CD14-positive monocyte (primary cell): ENCODE results near the gene ASCL2. TPM values are rescaled to one million over a fixed set of nuclear protein-coding genes. Genes with fewer than 3 reads are reported as not detected.
"Not testable (repeated sequence)": the region's sequence is repeated elsewhere in the genome, so short reads cannot be mapped to it uniquely, and the experiment has no call there.

Experiments
- DNase-seq, 3 donors: peaks; one replicate each; pipeline ENCODE4 v3.0.0-alpha.2; 2011 to 2022
- H2AFZ ChIP-seq: 2 replicates; pipeline ENCODE4 v1.6.0; 2012; ENCODE audit warnings: mild to moderate bottlenecking, low read depth, low read length, inconsistent platforms; ENCODE audit not compliant: insufficient read depth, poor library complexity, severe bottlenecking
- H3K27ac ChIP-seq, 2 donors: 1 replicate in 1 of 2; 2 replicates in 1 of 2; pipeline ENCODE4 v1.5.1; 2012 to 2013; ENCODE audit warnings: low read length in 2 of 2, control low read depth in 1 of 2, inconsistent platforms in 1 of 2, low read depth in 1 of 2, mild to moderate bottlenecking in 1 of 2
- H3K27me3 ChIP-seq, 2 donors: one replicate each; pipeline versions ENCODE4 v1.6.0 to v1.6.1; 2011 to 2013; ENCODE audit warnings: low read length in 2 of 2; ENCODE audit not compliant: control insufficient read depth in 2 of 2, insufficient read depth in 2 of 2
- H3K36me3 ChIP-seq, 2 donors: replicated peaks in 1 of 2; 1 replicate in 1 of 2; 2 replicates in 1 of 2; pipeline versions ENCODE4 v1.5.1 to v1.6.1; 2012 to 2013; ENCODE audit warnings: low read length in 2 of 2, control low read depth in 1 of 2, inconsistent platforms in 1 of 2, mild to moderate bottlenecking in 1 of 2; ENCODE audit not compliant: insufficient read depth in 2 of 2, control insufficient read depth in 1 of 2
- H3K4me1 ChIP-seq, 2 donors: 1 replicate in 1 of 2; 2 replicates in 1 of 2; pipeline versions ENCODE4 v1.5.1 to v1.6.1; 2012 to 2013; ENCODE audit warnings: low read length in 2 of 2, control low read depth in 1 of 2, inconsistent platforms in 1 of 2, mild to moderate bottlenecking in 1 of 2, moderate library complexity in 1 of 2; ENCODE audit not compliant: insufficient read depth in 2 of 2, control insufficient read depth in 1 of 2
- H3K4me2 ChIP-seq: replicated peaks from 2 replicates; pipeline ENCODE3; 2012; ENCODE audit warnings: low read length, moderate library complexity, mild to moderate bottlenecking; ENCODE audit not compliant: poor library complexity, severe bottlenecking; ENCODE audit errors: extremely low read depth
- H3K4me3 ChIP-seq, 3 experiments: fragments of 200-600 bp in 1 of 3; sonication (generic) in 1 of 3; replicated peaks in 1 of 3; 1 replicate in 2 of 3; 2 replicates in 1 of 3; pipeline ENCODE4 v1.5.1; 2011 to 2013; ENCODE audit warnings: low read length in 3 of 3, mild to moderate bottlenecking in 3 of 3, control low read depth in 2 of 3, low read depth in 2 of 3, inconsistent platforms in 1 of 3, moderate library complexity in 1 of 3
- H3K79me2 ChIP-seq: 2 replicates; pipeline ENCODE4 v1.6.0; 2012; ENCODE audit warnings: mild to moderate bottlenecking, control low read depth, inconsistent platforms, low read length, moderate library complexity; ENCODE audit not compliant: insufficient read depth
- H3K9ac ChIP-seq: 2 replicates; pipeline ENCODE4 v1.6.0; 2017; ENCODE audit warnings: low read length, mild to moderate bottlenecking; ENCODE audit not compliant: insufficient read depth, poor library complexity, severe bottlenecking
- H3K9me3 ChIP-seq, 2 donors: replicated peaks in 1 of 2; 1 replicate in 1 of 2; 2 replicates in 1 of 2; pipeline versions ENCODE4 v1.5.1 to v1.6.1; 2012 to 2013; ENCODE audit warnings: low read length in 2 of 2, control low read depth in 1 of 2; ENCODE audit not compliant: control insufficient read depth in 1 of 2, insufficient read depth in 1 of 2
- H4K20me1 ChIP-seq: 2 replicates; pipeline ENCODE4 v1.6.0; 2012; ENCODE audit warnings: mild to moderate bottlenecking, low read length, control low read depth, moderate library complexity; ENCODE audit not compliant: insufficient read depth
- H3K27ac Mint-ChIP-seq, 7 donors: one replicate each; pipeline ENCODE4 v1.8.0; 2020; ENCODE audit warnings: mild to moderate bottlenecking in 7 of 7, mixed read lengths in 7 of 7, moderate library complexity in 6 of 7, inconsistent platforms in 2 of 7
- H3K27me3 Mint-ChIP-seq, 3 donors: one replicate each; pipeline ENCODE4 v1.8.0; 2021 to 2022; ENCODE audit warnings: low read depth in 3 of 3, mild to moderate bottlenecking in 3 of 3, mixed read lengths in 3 of 3, moderate library complexity in 3 of 3, inconsistent platforms in 1 of 3
- H3K36me3 Mint-ChIP-seq, 2 donors: one replicate each; pipeline ENCODE4 v1.8.0; 2020; ENCODE audit warnings: mixed read lengths in 2 of 2, inconsistent platforms in 1 of 2, mild to moderate bottlenecking in 1 of 2
- H3K4me1 Mint-ChIP-seq: one replicate; pipeline ENCODE4 v1.8.0; 2020; ENCODE audit warnings: mild to moderate bottlenecking, mixed read lengths
- H3K4me3 Mint-ChIP-seq, 2 donors: one replicate each; pipeline ENCODE4 v1.8.0; 2020; ENCODE audit warnings: mild to moderate bottlenecking in 2 of 2, mixed read lengths in 2 of 2, moderate library complexity in 1 of 2
- H3K9me3 Mint-ChIP-seq, 7 donors: one replicate each; pipeline ENCODE4 v1.8.0; 2020 to 2022; ENCODE audit warnings: mixed read lengths in 7 of 7, mild to moderate bottlenecking in 6 of 7, moderate library complexity in 6 of 7, inconsistent platforms in 2 of 7
- WGBS: methylation state at CpG from one replicate; pipeline ENCODE4 v1.1.5; 2013; ENCODE audit warnings: missing lambda C conversion rate; ENCODE audit not compliant: insufficient coverage; 5-methylcytosine and 5-hydroxymethylcytosine counted together
- intact Hi-C, 2 donors: fragments of 100-400 bp; cut with micrococcal nuclease; formaldehyde crosslinking; loops; one replicate each; pipeline versions ENCODE4 v1.15.0 to v1.15.1; 2023
- polyA plus RNA-seq, 3 donors: library from polyadenylated mRNA; depleted of rRNA in 1 of 3; unstranded in 2 of 3; stranded (reverse) in 1 of 3; fragments of 300-500 nt in 2 of 3; fragments of >200 nt in 1 of 3; fragmentation: Illumina TruSeq in 2 of 3; gene quantifications; 1 replicate in 2 of 3; 2 replicates in 1 of 3; pipeline ENCODE4 v1.2.3, GENCODE V29; 2012 to 2021
- TF ChIP-seq, protein P1 (sequence below): fragments of 200-600 bp; IDR thresholded peaks from one replicate; pipeline ENCODE4 v1.8.0; 2022; ENCODE audit warnings: antibody characterized with exemption, mild to moderate bottlenecking

The ASCL2 gene
- polyA plus RNA-seq, 3 donors, result 5.7 to 11.4 (median 8.3) TPM

DNA sequence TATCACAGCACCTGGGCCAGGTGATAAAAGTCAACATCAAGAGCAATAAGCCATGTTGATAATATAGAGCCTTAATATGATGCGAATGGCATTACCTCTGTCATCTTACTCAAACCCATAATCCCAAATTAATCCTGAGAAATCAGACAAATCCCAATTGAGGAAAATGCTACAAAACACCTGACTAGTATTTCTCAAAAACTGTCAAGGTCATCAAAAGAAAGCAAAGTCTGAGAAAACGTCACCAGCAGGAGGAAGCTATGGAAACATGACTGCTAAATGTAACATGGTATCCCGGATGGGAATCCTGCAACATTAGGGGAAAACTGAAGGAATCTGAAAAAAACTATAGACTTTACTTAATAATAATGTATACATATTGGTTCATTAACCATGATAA, 29.6 kb downstream of the ASCL2 start:
- no peak overlapping the region for H3K4me2 ChIP-seq
- H3K9me3 ChIP-seq, result peaks cover 0 to 17% of the 10 kb centered on the region in 2 donors
- Mint-ChIP-seq H3K9me3 (peaks cover 7 to 24% (median 11%) of the 10 kb centered on the region in 7 donors), H3K27me3 (peaks cover 1 to 27% (median 17%) of the 10 kb centered on the region in 3 donors), H3K4me1 (no peaks in the 10 kb centered on the region), H3K36me3 (no peaks in the 10 kb centered on the region), H3K27ac (no peak overlapping the region), H3K4me3 (no peak overlapping the region)
- no peaks in the 10 kb centered on the region for H3K79me2 ChIP-seq
- no peak overlapping the region for H2AFZ ChIP-seq
- no peaks in the 10 kb centered on the region for H3K36me3 ChIP-seq
- no peak overlapping the region for H3K27ac ChIP-seq
- TF ChIP-seq, protein P1, sequence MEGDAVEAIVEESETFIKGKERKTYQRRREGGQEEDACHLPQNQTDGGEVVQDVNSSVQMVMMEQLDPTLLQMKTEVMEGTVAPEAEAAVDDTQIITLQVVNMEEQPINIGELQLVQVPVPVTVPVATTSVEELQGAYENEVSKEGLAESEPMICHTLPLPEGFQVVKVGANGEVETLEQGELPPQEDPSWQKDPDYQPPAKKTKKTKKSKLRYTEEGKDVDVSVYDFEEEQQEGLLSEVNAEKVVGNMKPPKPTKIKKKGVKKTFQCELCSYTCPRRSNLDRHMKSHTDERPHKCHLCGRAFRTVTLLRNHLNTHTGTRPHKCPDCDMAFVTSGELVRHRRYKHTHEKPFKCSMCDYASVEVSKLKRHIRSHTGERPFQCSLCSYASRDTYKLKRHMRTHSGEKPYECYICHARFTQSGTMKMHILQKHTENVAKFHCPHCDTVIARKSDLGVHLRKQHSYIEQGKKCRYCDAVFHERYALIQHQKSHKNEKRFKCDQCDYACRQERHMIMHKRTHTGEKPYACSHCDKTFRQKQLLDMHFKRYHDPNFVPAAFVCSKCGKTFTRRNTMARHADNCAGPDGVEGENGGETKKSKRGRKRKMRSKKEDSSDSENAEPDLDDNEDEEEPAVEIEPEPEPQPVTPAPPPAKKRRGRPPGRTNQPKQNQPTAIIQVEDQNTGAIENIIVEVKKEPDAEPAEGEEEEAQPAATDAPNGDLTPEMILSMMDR, result no peak
- H3K4me3 ChIP-seq, result no peak overlapping the region
- WGBS, result no CpG with 5 or more reads among the region's 3 CpGs
- H4K20me1 ChIP-seq, result no peaks in the 10 kb centered on the region
- H3K9ac ChIP-seq, result no peak overlapping the region
- peaks cover 2 to 16% of the 10 kb centered on the region in 2 donors for H3K27me3 ChIP-seq
- intact Hi-C loops, result no loop called here
- H3K4me1 ChIP-seq, result no peaks in the 10 kb centered on the region
- DNase-seq, result no peak

DNA sequence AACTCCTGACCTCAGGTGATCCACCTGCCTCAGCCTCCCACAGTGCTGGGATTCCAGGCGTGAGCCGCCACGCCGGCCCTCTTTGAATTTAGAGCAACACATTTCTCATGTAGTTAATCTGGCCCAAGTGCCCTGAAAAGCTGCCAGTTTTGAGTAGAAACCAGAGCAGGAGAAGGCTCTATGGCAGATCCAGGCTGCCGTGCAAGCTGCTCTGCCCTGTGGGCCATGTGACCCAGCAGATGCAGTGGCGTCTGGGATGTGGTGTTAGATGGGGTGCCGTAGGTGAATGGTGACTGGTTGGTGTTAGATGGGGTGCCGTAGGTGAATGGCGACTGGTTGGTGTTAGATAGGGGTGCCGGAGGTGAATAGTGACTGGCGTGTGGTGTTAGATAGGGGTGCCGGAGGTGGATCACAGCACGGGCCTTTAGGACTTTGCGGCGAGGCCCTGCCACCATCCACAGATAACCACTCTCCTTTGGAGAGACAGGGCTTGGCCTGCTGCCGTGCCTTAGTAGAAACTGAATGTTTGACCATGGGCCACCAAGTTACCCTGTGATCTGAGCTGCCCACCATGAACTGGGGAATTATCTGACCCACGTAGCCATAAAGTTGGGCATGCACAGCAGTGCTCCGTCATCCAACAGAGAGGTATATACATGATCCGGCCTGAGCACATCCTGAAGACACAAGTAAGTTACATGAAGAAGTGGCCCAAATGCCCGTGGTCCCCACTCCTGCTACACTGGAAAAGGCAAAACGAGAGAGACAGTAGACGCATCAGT, 32.7 kb downstream of the ASCL2 start:
- intact Hi-C loops, result no loop called here
- Histone ChIP-seq H3K4me3 (no peak overlapping the region), H3K9me3 (peaks cover 0 to 15% of the 10 kb centered on the region in 2 donors), H2AFZ (no peak overlapping the region), H3K27me3 (peaks cover 0 to 12% of the 10 kb centered on the region in 2 donors), H3K27ac (no peak overlapping the region), H4K20me1 (no peaks in the 10 kb centered on the region), H3K79me2 (no peaks in the 10 kb centered on the region), H3K4me2 (no peak overlapping the region), H3K36me3 (no peaks in the 10 kb centered on the region), H3K4me1 (no peaks in the 10 kb centered on the region), H3K9ac (no peak overlapping the region)
- H3K27me3 Mint-ChIP-seq, result peaks cover 5 to 18% (median 9%) of the 10 kb centered on the region in 3 donors
- no peak for DNase-seq
- no peaks in the 10 kb centered on the region for H3K36me3 Mint-ChIP-seq
- no peak overlapping the region for H3K4me3 Mint-ChIP-seq
- H3K27ac Mint-ChIP-seq, result peak overlapping the region in 1 of 7 donors; percentile 88
- H3K9me3 Mint-ChIP-seq, result peaks cover 3 to 19% (median 7%) of the 10 kb centered on the region in 7 donors
- 97% methylated on average over 10 of the region's 22 CpGs for WGBS
- TF ChIP-seq, protein P1, result no peak
- H3K4me1 Mint-ChIP-seq, result no peaks in the 10 kb centered on the region

DNA sequence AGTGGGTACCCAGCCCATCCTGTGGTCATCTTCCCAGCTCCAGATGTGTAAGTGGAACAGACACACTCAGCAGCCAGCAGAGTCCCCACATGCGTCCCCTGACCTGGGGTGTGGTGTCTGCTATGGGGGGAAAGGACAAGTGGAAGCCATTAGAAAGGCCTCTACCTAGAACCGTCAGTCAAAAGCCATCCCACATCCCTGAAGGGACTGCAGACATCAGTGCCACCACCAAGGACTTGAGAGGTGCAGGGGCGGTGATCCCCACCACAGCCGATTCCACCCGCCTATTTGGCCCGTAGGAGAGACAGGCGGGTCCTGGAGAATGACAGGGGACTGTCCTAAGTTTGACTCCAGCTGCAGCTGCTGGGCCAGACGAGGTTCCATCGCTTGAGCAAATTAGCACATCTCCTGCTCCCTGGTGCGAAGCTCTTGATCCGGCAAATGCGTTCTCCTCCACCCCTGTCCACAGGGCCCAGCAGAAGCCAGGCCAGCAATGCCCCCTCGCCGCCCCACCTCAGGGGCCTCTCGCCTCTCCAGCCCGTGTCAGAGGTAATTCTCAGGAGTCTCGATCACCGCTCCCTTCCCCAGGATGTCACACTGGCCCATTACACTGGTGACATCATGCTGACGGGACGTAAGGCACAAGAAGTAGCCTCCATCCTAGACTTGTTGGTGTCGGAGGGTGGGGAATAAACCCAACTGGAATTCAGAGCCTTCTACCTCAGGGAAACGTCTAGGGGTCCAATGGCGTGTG, 33.8 kb downstream of the ASCL2 start:
- H3K4me3 ChIP-seq, H4K20me1 ChIP-seq, H3K4me2 ChIP-seq, H3K9ac ChIP-seq, H3K4me1 Mint-ChIP-seq, H3K79me2 ChIP-seq, H3K4me3 Mint-ChIP-seq, H3K9me3 ChIP-seq, H3K27ac Mint-ChIP-seq, H3K27ac ChIP-seq, H3K36me3 ChIP-seq, H3K36me3 Mint-ChIP-seq, H2AFZ ChIP-seq, intact Hi-C loops, H3K27me3 ChIP-seq, H3K4me1 ChIP-seq, DNase-seq: not testable (repeated sequence)
- 93% methylated on average over 10 of the region's 23 CpGs for WGBS
- Mint-ChIP-seq H3K9me3 (peaks cover 2 to 17% (median 7%) of the 10 kb centered on the region in 7 donors), H3K27me3 (peaks cover 5 to 14% (median 9%) of the 10 kb centered on the region in 3 donors)
